ENCODE measurements around the gene TSSK3. TPM values are rescaled to one million over a fixed set of nuclear protein-coding genes. Genes with fewer than 3 reads are reported as not detected.

The TSSK3 gene
- total RNA-seq, 4 donors from 2014 or later, result 5.2 TPM; not detected in 3

- DNase-seq, result no peak
- no peaks in the 10 kb centered on the region for H3K27me3 ChIP-seq
- H3K36me3 ChIP-seq, result peaks cover 0 to 44% (median 0%) of the 10 kb centered on the region in 3 donors
- no peaks in the 10 kb centered on the region for H3K9me3 ChIP-seq
- no peak overlapping the region for H3K27ac ChIP-seq
- H3K4me3 ChIP-seq, result no peak overlapping the region
- H3K4me1 ChIP-seq, result peaks cover 0 to 33% (median 26%) of the 10 kb centered on the region in 4 donors
- TF ChIP-seq POLR2A (IDR thresholded peaks at IDR 0.05), result no peak
- TF ChIP-seq, protein P1, sequence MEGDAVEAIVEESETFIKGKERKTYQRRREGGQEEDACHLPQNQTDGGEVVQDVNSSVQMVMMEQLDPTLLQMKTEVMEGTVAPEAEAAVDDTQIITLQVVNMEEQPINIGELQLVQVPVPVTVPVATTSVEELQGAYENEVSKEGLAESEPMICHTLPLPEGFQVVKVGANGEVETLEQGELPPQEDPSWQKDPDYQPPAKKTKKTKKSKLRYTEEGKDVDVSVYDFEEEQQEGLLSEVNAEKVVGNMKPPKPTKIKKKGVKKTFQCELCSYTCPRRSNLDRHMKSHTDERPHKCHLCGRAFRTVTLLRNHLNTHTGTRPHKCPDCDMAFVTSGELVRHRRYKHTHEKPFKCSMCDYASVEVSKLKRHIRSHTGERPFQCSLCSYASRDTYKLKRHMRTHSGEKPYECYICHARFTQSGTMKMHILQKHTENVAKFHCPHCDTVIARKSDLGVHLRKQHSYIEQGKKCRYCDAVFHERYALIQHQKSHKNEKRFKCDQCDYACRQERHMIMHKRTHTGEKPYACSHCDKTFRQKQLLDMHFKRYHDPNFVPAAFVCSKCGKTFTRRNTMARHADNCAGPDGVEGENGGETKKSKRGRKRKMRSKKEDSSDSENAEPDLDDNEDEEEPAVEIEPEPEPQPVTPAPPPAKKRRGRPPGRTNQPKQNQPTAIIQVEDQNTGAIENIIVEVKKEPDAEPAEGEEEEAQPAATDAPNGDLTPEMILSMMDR (IDR thresholded peaks at IDR 0.05), result no peak
Measured at GRCh38 chr1:32333251-32333963, 28.9 kb upstream of the TSSK3 start.

DNA sequence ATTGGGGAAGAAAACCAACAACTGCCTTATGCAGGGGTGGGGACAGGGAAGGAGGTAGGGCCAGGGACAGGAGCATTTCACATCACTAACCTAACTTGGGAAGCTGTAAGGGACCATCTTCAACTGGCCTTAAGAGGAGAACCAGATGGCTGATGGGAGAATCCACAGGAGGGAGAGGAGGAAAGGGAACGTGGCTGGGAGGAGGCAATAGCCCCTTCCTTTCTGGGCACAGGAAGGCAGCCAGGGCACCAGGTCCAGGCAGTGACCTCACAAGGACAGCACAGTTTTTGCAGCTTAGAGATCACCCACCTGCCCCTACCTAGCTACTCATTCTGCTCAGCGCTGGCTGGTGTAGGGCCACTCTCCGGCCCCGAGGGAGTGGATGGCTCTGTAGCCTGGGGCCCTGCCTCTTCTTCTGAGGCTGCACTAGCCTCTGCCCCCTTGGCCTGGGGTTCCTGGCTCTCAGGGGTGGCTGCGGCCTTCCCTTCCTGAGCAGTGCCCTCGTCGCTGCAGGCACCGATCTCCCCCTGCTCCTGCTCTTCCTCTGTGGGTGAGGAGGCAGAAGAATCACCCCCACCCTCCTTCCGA lies 28.0 kb upstream of the TSSK3 start:
- no peaks in the 10 kb centered on the region for H3K9me3 ChIP-seq
- peaks cover 0 to 35% (median 0%) of the 10 kb centered on the region in 3 donors for H3K36me3 ChIP-seq
- H3K4me3 ChIP-seq, result peak overlapping the region; percentile 65 to 95 (median 79)
- TF ChIP-seq, protein P1 (IDR thresholded peaks at IDR 0.05), result no peak
- no peak for TF ChIP-seq POLR2A (IDR thresholded peaks at IDR 0.05)
- no peaks in the 10 kb centered on the region for H3K27me3 ChIP-seq
- DNase-seq, result no peak
- peak overlapping the region; percentile 62 to 94 (median 78) for H3K27ac ChIP-seq
- peaks cover 0 to 35% (median 28%) of the 10 kb centered on the region in 4 donors for H3K4me1 ChIP-seq

DNA sequence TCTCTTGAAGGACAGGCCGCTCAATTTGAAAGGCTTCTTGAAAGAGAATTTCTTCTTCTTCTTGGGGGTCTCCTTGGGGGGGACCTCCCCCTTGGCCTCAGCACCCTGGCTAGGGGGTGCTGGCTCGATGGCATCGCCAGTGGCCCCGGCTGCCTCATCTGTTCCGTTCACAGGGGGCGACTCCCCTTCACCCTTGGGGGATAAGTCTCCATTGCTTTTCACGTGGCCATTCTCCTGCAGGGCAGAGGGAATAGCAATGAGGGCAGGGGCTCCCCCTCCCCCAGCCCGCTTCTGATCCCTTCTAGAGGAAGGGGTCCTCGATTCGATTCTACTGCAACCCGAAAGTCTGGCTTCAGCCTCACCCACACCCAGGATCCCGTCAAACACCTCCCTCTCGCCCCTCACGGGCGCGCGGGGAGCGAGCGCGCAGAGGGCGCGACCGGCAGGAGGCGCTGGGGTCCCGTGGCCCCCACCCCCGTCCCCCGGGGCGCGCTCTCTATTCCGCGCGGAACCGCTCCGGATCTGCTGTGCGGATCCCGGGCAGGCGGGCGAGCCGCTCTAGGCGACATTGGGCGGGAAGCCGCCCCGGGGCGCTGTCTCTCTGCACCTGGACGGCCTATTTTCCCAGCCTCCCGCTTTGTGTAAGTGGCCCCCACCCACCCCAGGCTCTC lies 27.3 kb upstream of the TSSK3 start:
- no peaks in the 10 kb centered on the region for H3K27me3 ChIP-seq
- H3K27ac ChIP-seq, result peak overlapping the region; percentile 62 to 94 (median 78)
- no peaks in the 10 kb centered on the region for H3K9me3 ChIP-seq
- TF ChIP-seq, protein P1 (IDR thresholded peaks at IDR 0.05), result peak; percentile 58 to 85 (median 64)
- no peak for TF ChIP-seq POLR2A (IDR thresholded peaks at IDR 0.05)
- H3K4me3 ChIP-seq, result peak overlapping the region; percentile 65 to 95 (median 79)
- H3K36me3 ChIP-seq, result peaks cover 0 to 29% (median 0%) of the 10 kb centered on the region in 3 donors
- DNase-seq, result peak; percentile 72 to 82 (median 77)
- H3K4me1 ChIP-seq, result peaks cover 0 to 39% (median 28%) of the 10 kb centered on the region in 4 donors

DNA sequence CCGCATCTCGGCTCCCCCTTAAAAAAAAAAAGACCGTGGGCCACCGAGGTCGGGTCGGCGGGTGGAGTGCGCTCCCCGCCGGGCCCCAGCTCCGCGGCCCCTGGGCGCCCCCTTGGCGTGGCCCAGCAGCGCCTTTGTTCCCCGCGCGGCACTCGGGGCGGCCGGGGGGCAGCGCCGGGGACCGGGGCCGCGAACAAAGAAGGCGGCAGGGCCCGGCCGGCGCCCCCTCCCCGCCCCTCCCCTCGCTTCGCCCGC lies 26.9 kb upstream of the TSSK3 start:
- Histone ChIP-seq H3K9me3 (no peaks in the 10 kb centered on the region), H3K4me1 (peaks cover 0 to 39% (median 28%) of the 10 kb centered on the region in 4 donors), H3K27me3 (no peaks in the 10 kb centered on the region), H3K27ac (peak overlapping the region; percentile 62 to 94 (median 78)), H3K4me3 (peak overlapping the region; percentile 65 to 95 (median 79)), H3K36me3 (peaks cover 0 to 24% (median 0%) of the 10 kb centered on the region in 3 donors)
- TF ChIP-seq POLR2A (IDR thresholded peaks at IDR 0.05), result no peak
- TF ChIP-seq, protein P1 (IDR thresholded peaks at IDR 0.05), result no peak
- no peak for DNase-seq

GRCh38 chr1:32335790-32336590 lies 26.3 kb upstream of the TSSK3 start, which contains the start of gene MARCKSL1:
TSS of gene MARCKSL1 (minus strand) at chr1:32336233. CDS start at chr1:32336033, 200 bp downstream.
- H3K27ac ChIP-seq, result peak within 1 kb of the TSS; percentile 62 to 94 (median 78)
- H3K27me3 ChIP-seq, result no peaks in the 10 kb centered on the region
- DNase-seq, result peak; percentile 88 to 95 (median 93)
- H3K4me3 ChIP-seq, result peak within 1 kb of the TSS; percentile 65 to 95 (median 79)
- no peaks in the 10 kb centered on the region for H3K9me3 ChIP-seq
- peaks cover 0 to 39% (median 28%) of the 10 kb centered on the region in 4 donors for H3K4me1 ChIP-seq
- peak; percentile 83 to 89 for TF ChIP-seq POLR2A (IDR thresholded peaks at IDR 0.05)
- TF ChIP-seq, protein P1 (IDR thresholded peaks at IDR 0.05), result peak in 1 of 6 experiments; percentile 4
- peaks cover 0 to 19% (median 0%) of the 10 kb centered on the region in 3 donors for H3K36me3 ChIP-seq

Data from Peyer's patch (tissue), 4 donors.